ENCODE data around the gene SLC27A4. TPM values are rescaled to one million over a fixed set of nuclear protein-coding genes. Genes with fewer than 3 reads are reported as not detected.
"Not testable (repeated sequence)": the region's sequence is repeated elsewhere in the genome, so short reads cannot be mapped to it uniquely, and the experiment has no call there.

Gene SLC27A4
- polyA plus RNA-seq, 1 donor from 2014 or later = 6.9 TPM

GRCh38 chr9:128317629-128318028, 22.7 kb upstream of the SLC27A4 start:
- no peak overlapping the region for H3K27ac Mint-ChIP-seq
- H3K27me3 Mint-ChIP-seq = no peaks in the 10 kb centered on the region
- peaks cover 5% of the 10 kb centered on the region for H3K36me3 Mint-ChIP-seq
- H3K4me3 Mint-ChIP-seq = peak overlapping the region in 1 of 4 donors; percentile 43
- peaks cover 2 to 7% (median 7%) of the 10 kb centered on the region in 3 donors for H3K4me1 Mint-ChIP-seq
- no peaks in the 10 kb centered on the region for H3K9me3 Mint-ChIP-seq

DNA sequence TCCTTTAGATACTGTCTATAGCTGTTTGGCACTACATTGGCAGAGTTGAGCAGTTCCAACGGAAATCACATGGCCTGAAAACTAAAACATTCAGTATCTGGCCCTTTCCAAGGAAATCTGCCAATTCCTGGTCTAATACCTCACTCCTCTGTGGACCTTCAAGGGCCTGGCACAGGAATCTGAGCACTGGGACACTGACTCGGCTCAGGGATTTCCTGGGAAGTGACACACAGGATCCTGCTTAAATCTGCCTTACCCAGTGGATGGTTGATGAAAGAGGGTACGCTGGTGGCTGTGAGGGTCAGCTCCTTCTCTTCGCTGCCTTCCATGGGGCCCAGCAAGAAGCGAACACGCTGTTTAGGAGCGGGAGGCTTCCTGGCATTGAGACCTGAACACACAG, 19.0 kb upstream of the SLC27A4 start:
- Mint-ChIP-seq H3K4me1 (peaks cover 7 to 20% (median 7%) of the 10 kb centered on the region in 3 donors), H3K27me3 (no peaks in the 10 kb centered on the region), H3K4me3 (peak overlapping the region in 2 of 4 donors; percentile 95 to 99), H3K36me3 (peaks cover 10% of the 10 kb centered on the region), H3K9me3 (no peaks in the 10 kb centered on the region), H3K27ac (peak overlapping the region in 2 of 3 donors; percentile 82 to 95)

GRCh38 chr9:128321879-128322403, 18.4 kb upstream of the SLC27A4 start:
- Mint-ChIP-seq H3K9me3 (no peaks in the 10 kb centered on the region), H3K27me3 (no peaks in the 10 kb centered on the region), H3K27ac (peak overlapping the region; percentile 94 to 100 (median 95)), H3K4me1 (peaks cover 7 to 20% (median 7%) of the 10 kb centered on the region in 3 donors), H3K36me3 (peaks cover 8% of the 10 kb centered on the region), H3K4me3 (peak overlapping the region; percentile 95 to 99 (median 98))

GRCh38 chr9:128322404-128323211, 17.7 kb upstream of the SLC27A4 start, which contains the start of the genes COQ4 and TRUB2:
Gene COQ4, plus strand, starts transcription at chr9:128322839. Its CDS starts 20 bp downstream, at chr9:128322859.
Gene TRUB2, minus strand, starts transcription at chr9:128322447. Its CDS starts 39 bp downstream, at chr9:128322408.
- Mint-ChIP-seq H3K4me1 (peaks cover 7 to 20% (median 7%) of the 10 kb centered on the region in 3 donors), H3K27me3 (no peaks in the 10 kb centered on the region), H3K9me3 (no peaks in the 10 kb centered on the region), H3K4me3 (peak within 1 kb of the TSS; percentile 95 to 99 (median 98)), H3K36me3 (peaks cover 6% of the 10 kb centered on the region), H3K27ac (peak within 1 kb of the TSS; percentile 94 to 100 (median 95))

GRCh38 chr9:128323212-128323730, 17.1 kb upstream of the SLC27A4 start:
- Mint-ChIP-seq H3K9me3 (no peaks in the 10 kb centered on the region), H3K4me3 (peak overlapping the region; percentile 95 to 99 (median 98)), H3K4me1 (peaks cover 7 to 20% (median 7%) of the 10 kb centered on the region in 3 donors), H3K36me3 (peaks cover 6% of the 10 kb centered on the region), H3K27ac (peak overlapping the region; percentile 94 to 100 (median 95)), H3K27me3 (no peaks in the 10 kb centered on the region)

DNA sequence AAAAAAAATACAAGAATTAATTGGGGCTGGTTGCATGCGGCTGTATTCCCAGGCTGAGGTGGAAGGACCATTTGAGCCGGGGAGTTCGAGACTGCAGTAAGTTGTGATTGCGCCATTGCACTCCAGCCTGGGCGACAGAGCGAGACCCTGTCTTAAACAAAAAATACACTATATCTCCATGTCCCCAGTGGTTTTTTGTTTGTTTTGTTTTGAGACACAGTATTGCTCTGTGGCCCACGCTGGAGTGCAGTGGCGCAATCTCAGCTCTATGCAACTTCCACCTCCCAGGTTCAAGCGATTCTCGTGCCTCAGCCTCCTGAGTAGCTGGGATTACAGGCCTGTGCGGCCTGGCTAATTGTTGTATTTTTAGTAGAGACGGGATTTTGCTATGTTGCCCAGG, 16.5 kb upstream of the SLC27A4 start:
- Mint-ChIP-seq H3K27ac (peak overlapping the region; percentile 64 to 100 (median 95)), H3K27me3 (no peaks in the 10 kb centered on the region), H3K4me1 (peaks cover 7 to 20% (median 7%) of the 10 kb centered on the region in 3 donors), H3K36me3 (peaks cover 6% of the 10 kb centered on the region), H3K9me3 (no peaks in the 10 kb centered on the region), H3K4me3 (peak overlapping the region; percentile 77 to 99 (median 96))

- Mint-ChIP-seq H3K27me3 (no peaks in the 10 kb centered on the region), H3K4me3 (peak overlapping the region in 3 of 4 donors; percentile 78 to 98 (median 95)), H3K4me1 (peaks cover 7 to 20% (median 7%) of the 10 kb centered on the region in 3 donors), H3K27ac (peak overlapping the region in 2 of 3 donors; percentile 71 to 95), H3K36me3 (peaks cover 6% of the 10 kb centered on the region), H3K9me3 (no peaks in the 10 kb centered on the region)
Observed at GRCh38 chr9:128324401-128324800, 15.9 kb upstream of the SLC27A4 start.

DNA sequence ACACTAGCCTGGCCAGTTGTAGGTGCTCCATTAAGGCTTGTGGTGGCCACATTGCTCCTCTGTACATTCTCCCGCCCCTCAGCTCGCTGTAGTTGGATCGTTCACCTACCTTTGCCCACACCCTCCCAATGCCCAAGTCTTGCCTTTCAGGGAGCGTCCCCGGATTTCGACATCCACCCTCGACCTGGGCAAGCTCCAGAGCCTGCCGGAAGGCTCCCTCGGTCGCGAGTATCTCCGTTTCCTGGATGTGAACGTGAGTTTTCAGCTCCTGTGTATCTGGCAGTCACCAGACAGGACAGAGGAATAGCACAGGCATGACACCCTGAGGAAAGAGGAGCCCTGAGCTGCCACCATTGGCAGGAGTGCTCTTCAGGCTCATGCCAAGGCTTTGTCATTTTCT, 14.7 kb upstream of the SLC27A4 start:
- H3K4me1 Mint-ChIP-seq = peaks cover 7 to 20% (median 7%) of the 10 kb centered on the region in 3 donors
- H3K27ac Mint-ChIP-seq = peak overlapping the region in 1 of 3 donors; percentile 78
- H3K4me3 Mint-ChIP-seq = peak overlapping the region in 2 of 4 donors; percentile 54 to 70
- H3K9me3 Mint-ChIP-seq = no peaks in the 10 kb centered on the region
- H3K36me3 Mint-ChIP-seq = peaks cover 6% of the 10 kb centered on the region
- no peaks in the 10 kb centered on the region for H3K27me3 Mint-ChIP-seq

GRCh38 chr9:128333451-128333869, 6.9 kb upstream of the SLC27A4 start:
- H3K27ac Mint-ChIP-seq = no peak overlapping the region
- H3K4me1 Mint-ChIP-seq = no peaks in the 10 kb centered on the region
- H3K36me3 Mint-ChIP-seq = no peaks in the 10 kb centered on the region
- no peaks in the 10 kb centered on the region for H3K27me3 Mint-ChIP-seq
- no peaks in the 10 kb centered on the region for H3K9me3 Mint-ChIP-seq
- no peak overlapping the region for H3K4me3 Mint-ChIP-seq

- Mint-ChIP-seq H3K4me3 (peak overlapping the region in 1 of 4 donors; percentile 29), H3K4me1 (peaks cover 0 to 4% (median 4%) of the 10 kb centered on the region in 3 donors), H3K9me3 (no peaks in the 10 kb centered on the region), H3K36me3 (no peaks in the 10 kb centered on the region), H3K27me3 (no peaks in the 10 kb centered on the region), H3K27ac (no peak overlapping the region)
Observed at GRCh38 chr9:128335161-128335560, 5.2 kb upstream of the SLC27A4 start.

DNA sequence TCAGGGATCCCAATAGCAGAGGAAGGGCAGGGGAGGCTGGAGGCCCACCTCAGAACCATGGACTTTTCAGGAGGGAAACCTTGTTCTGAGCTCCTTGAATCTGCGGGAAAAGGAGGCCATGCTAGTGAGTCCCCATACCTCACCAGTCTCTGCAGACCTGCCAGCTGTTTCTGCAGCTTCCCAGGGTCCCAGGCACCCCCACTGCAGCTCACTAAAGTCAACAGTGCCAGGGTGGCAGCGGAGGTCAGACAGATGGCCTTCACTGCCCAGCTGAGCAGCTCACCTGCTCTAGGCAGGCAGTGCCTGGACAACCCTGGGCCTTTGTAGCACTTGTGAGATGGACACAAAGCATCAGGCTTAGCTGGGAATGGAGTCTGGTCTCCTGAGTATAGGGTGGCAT, 4.4 kb upstream of the SLC27A4 start:
- no peak overlapping the region for H3K4me3 Mint-ChIP-seq
- no peaks in the 10 kb centered on the region for H3K36me3 Mint-ChIP-seq
- no peaks in the 10 kb centered on the region for H3K27me3 Mint-ChIP-seq
- peaks cover 0 to 4% (median 4%) of the 10 kb centered on the region in 3 donors for H3K4me1 Mint-ChIP-seq
- no peaks in the 10 kb centered on the region for H3K9me3 Mint-ChIP-seq
- H3K27ac Mint-ChIP-seq = peak overlapping the region in 1 of 3 donors; percentile 69

- H3K4me3 Mint-ChIP-seq = no peak overlapping the region
- H3K27ac Mint-ChIP-seq = no peak overlapping the region
- no peaks in the 10 kb centered on the region for H3K9me3 Mint-ChIP-seq
- no peaks in the 10 kb centered on the region for H3K36me3 Mint-ChIP-seq
- H3K27me3 Mint-ChIP-seq = no peaks in the 10 kb centered on the region
- peaks cover 4 to 9% (median 8%) of the 10 kb centered on the region in 3 donors for H3K4me1 Mint-ChIP-seq
Observed at GRCh38 chr9:128337936-128338335, 2.4 kb upstream of the SLC27A4 start.

DNA sequence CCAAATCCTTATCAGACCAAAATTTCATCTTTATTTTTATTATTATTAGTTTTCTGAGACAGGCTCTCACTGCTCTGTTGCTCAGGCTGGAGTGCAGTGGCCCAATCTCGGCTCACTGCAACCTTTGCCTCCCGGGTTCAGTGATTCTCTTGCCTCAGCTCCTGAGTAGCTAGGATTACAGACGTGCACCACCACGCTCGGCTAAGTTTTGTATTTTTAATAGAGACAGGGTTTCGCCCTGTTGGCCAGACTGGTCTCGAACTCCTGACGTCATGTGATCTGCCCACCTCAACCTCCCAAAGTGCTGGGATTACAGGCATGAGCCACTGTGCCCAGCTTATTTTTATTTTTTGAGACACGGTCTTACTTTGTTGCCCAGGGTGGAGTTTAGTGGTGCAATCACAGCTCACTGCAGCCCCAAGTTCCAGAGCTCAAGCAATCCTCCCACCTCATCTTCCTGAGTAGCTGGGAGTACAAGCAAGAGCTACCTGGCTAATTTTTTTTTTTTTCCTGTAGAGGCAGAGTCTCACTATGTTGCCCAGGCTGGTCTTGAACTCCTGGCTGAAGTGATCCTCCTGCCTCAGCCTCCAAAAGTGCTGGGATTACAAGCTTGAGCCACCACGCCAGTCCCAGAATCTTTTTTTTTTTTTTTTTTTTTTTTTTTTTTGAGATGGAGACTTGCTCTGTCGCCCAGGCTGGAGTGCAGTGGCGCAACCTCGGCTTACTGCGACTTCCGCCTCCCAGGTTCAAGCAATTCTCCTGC, 1.3 kb upstream of the SLC27A4 start:
- H3K4me1 Mint-ChIP-seq, H3K36me3 Mint-ChIP-seq, H3K27me3 Mint-ChIP-seq, H3K9me3 Mint-ChIP-seq, H3K27ac Mint-ChIP-seq: not testable (repeated sequence)
- peak overlapping the region; percentile 17 to 92 (median 62) for H3K4me3 Mint-ChIP-seq

- H3K27ac Mint-ChIP-seq = peak overlapping the region; percentile 37 to 83 (median 47)
- H3K9me3 Mint-ChIP-seq = no peaks in the 10 kb centered on the region
- H3K4me3 Mint-ChIP-seq = peak overlapping the region; percentile 80 to 98 (median 94)
- peaks cover 4 to 9% (median 8%) of the 10 kb centered on the region in 3 donors for H3K4me1 Mint-ChIP-seq
- no peaks in the 10 kb centered on the region for H3K27me3 Mint-ChIP-seq
- peaks cover 3% of the 10 kb centered on the region for H3K36me3 Mint-ChIP-seq
Observed at GRCh38 chr9:128340691-128341434, 536 bp downstream of the SLC27A4 start.

Data from IgD-negative memory B cell (primary cell).